ENCODE measurements around the gene NELL2. TPM values are rescaled to one million over a fixed set of nuclear protein-coding genes. Genes with fewer than 3 reads are reported as not detected.
"Not testable (repeated sequence)": the region's sequence is repeated elsewhere in the genome, so short reads cannot be mapped to it uniquely, and the experiment has no call there.

NELL2 gene
- total RNA-seq: 11.5 and 16.4 TPM in 2 replicates

DNA sequence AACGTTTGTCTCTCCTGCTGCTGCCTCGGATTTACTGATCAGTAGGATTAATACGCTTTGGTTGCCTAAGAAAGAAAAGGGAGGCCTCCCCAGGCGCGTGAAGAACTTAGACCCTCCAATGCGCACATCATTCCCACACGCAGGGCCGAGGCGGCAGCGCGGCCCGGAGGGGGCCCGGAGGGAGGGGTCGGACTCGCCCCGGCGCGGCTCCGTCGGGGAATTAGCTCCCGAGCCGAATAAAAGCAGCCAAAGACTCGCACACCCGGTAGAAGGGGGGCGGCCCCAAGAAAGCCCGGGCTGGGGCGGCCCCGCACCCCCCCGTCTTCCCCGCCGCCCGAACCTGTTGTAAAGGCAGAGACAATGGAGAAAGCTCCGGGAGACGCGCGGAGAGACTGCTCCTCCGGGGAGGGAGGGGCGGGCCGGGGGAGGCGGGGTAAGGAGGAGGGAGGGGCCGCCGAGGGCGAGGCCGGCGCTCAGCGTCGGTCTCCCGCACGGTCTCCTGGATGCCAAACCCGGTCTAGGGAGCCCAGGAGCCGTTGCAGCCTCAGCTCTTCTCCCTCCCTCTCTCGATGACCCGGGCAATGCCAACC, at the start of gene NELL2:
Gene NELL2 (minus strand): TSS at position 362 of the 590 bp plus-strand sequence. CDS start 446 bp downstream, outside the sequence.
- Mint-ChIP-seq H3K27me3 (ENCODE audit: insufficient read depth) (peaks cover 23% of the 10 kb centered on the region), H3K27ac (peak within 1 kb of the TSS; percentile 78), H3K4me1 (ENCODE audit: low read depth) (peaks cover 33% of the 10 kb centered on the region), H3K9me3 (peaks cover 5% of the 10 kb centered on the region), H3K4me3 (peak within 1 kb of the TSS; percentile 96), H3K36me3 (ENCODE audit: low read depth) (no peaks in the 10 kb centered on the region)
- intact Hi-C loops (cut with micrococcal nuclease): loop anchor here (1.0 to 2.0 kb wide), 3 partner anchors 18 to 55 kb away; no protein-coding TSS in a partner anchor
- DNase-seq (ENCODE audit: low spot score): peak; percentile 43

DNA sequence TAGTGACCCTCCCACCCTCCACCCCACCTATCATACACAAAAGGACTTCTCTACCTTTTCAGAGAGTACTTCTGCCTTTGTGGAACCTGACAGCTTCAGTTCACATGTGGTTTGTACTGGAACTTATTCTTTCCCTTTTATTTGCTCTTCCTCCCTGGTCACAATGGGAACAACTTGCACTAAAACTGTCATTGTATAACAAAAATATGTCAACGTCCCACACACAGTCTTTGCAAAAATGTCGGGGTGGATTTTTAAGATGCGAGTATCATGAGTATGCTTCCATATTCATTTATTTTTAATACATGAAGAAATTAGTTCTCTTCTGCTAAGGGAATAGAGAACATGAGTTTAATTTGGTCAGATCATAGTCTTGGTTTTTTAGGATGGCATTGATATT, 45.6 kb upstream of the NELL2 start:
- intact Hi-C loops (cut with micrococcal nuclease): no loop called here
- no peak overlapping the region for H3K27ac Mint-ChIP-seq
- no peaks in the 10 kb centered on the region for H3K9me3 Mint-ChIP-seq
- H3K4me3 Mint-ChIP-seq: no peak overlapping the region
- H3K27me3 Mint-ChIP-seq (ENCODE audit: insufficient read depth): peaks cover 2% of the 10 kb centered on the region
- DNase-seq (ENCODE audit: low spot score): no peak
- no peaks in the 10 kb centered on the region for H3K36me3 Mint-ChIP-seq (ENCODE audit: low read depth)
- H3K4me1 Mint-ChIP-seq (ENCODE audit: low read depth): no peaks in the 10 kb centered on the region

DNA sequence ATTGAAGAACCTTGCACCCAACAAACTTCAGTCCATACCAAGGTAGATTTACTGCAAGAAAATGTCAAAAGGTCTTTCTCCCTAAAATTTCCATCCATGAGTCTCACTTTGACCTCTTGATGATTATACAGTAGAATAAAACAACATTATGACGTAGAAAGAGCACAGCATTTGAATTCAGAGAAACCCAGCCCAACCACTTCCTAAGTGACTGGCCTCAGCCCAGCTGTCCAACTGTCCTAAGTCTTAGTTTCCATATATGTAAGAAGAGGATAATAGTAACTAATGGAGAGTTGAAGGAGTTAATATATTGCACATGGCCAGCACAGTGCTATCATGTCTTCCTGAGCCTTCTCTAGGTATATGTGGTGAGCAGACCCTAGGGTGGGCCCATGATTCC, 41.0 kb upstream of the NELL2 start:
- H3K9me3 Mint-ChIP-seq: no peaks in the 10 kb centered on the region
- no peak for DNase-seq (ENCODE audit: low spot score)
- H3K27me3 Mint-ChIP-seq (ENCODE audit: insufficient read depth): peaks cover 2% of the 10 kb centered on the region
- no peak overlapping the region for H3K27ac Mint-ChIP-seq
- H3K4me1 Mint-ChIP-seq (ENCODE audit: low read depth): no peaks in the 10 kb centered on the region
- intact Hi-C loops (cut with micrococcal nuclease): no loop called here
- no peak overlapping the region for H3K4me3 Mint-ChIP-seq
- no peaks in the 10 kb centered on the region for H3K36me3 Mint-ChIP-seq (ENCODE audit: low read depth)

DNA sequence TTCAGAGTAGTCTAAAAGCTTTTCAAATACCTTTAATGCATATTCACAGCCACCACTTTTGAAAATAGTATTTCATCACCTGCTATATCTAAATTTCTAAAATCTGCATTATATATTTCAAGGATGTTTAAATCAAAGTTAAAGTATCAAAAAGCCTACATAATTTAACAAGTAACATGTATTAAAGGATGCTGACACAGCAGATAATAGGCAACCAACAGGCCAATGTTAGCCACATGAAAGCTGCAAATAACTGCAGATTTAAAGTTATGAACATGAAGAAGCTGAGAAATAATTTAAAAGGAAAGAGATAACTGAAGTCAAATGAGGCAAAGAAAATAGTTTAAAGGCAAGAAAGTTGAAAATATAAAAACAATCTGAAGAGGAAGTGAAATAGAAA, 39.8 kb upstream of the NELL2 start:
- Mint-ChIP-seq H3K9me3 (no peaks in the 10 kb centered on the region), H3K4me1 (ENCODE audit: low read depth) (no peaks in the 10 kb centered on the region), H3K27me3 (ENCODE audit: insufficient read depth) (peaks cover 2% of the 10 kb centered on the region), H3K36me3 (ENCODE audit: low read depth) (no peaks in the 10 kb centered on the region), H3K27ac (no peak overlapping the region), H3K4me3 (no peak overlapping the region)
- intact Hi-C loops (cut with micrococcal nuclease): no loop called here
- no peak for DNase-seq (ENCODE audit: low spot score)

DNA sequence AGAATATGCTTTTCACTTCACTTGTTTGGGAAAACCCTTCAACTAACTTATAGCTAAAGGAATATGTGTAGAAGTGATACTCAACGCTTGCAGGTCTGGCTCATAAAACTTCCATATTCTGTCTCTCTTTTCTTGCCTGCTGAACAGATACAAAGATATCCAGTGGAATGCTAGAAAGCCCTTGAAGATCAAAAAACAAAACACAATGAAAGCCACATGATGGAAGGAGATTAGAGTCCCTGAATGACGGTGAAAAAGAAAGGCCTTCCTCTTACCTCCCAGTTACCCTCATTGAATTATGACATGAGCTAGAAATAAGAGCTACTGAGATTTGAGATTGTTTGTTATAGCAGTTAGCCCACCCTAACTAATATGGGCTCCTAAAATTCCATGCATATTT, 28.2 kb upstream of the NELL2 start:
- no peaks in the 10 kb centered on the region for H3K4me1 Mint-ChIP-seq (ENCODE audit: low read depth)
- H3K27me3 Mint-ChIP-seq (ENCODE audit: insufficient read depth): no peaks in the 10 kb centered on the region
- H3K36me3 Mint-ChIP-seq (ENCODE audit: low read depth): no peaks in the 10 kb centered on the region
- DNase-seq (ENCODE audit: low spot score): no peak
- H3K4me3 Mint-ChIP-seq: no peak overlapping the region
- H3K27ac Mint-ChIP-seq: no peak overlapping the region
- intact Hi-C loops (cut with micrococcal nuclease): no loop called here
- H3K9me3 Mint-ChIP-seq: no peaks in the 10 kb centered on the region

DNA sequence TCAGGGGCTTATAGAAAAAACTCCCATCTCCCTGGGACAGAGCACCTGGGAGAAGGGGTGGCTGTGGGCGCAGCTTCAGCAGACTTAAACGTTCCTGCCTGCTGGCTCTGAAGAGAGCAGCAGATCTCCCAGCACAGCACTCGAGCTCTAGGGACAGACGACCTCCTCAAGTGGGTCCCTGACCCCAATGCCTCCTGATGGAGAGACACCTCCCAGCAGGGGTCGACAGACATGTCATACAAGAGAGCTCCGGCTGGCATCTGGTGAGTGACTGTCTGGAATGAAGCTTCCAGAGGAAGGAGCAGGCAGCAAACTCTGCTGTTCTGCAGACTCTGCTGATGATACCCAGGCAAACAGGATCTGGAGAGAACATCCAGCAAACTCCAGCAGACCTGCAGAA, 22.0 kb upstream of the NELL2 start:
- intact Hi-C loops (cut with micrococcal nuclease); DNase-seq (ENCODE audit: low spot score); H3K27ac Mint-ChIP-seq; H3K9me3 Mint-ChIP-seq; H3K36me3 Mint-ChIP-seq (ENCODE audit: low read depth); H3K4me1 Mint-ChIP-seq (ENCODE audit: low read depth); H3K4me3 Mint-ChIP-seq; H3K27me3 Mint-ChIP-seq (ENCODE audit: insufficient read depth): not testable (repeated sequence)

DNA sequence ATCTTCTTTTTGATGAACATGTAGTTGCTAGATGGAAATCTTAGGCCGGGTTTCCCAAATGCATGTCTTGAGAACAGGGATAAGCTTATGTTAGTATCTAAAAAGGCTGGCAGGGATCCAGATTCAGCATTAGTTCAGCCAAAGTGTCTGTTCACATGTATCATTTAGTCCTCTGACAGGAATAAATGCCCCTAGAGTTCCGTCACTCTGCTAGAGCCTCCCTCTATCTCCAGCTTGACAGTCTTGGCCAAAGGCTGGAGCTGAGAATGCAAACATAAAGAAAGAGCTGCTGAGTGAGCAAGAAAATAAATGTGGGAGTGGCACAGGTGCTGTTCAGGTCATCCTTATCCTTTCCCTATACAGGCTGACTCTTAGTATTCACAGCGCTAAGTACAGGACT, 13.8 kb upstream of the NELL2 start:
- DNase-seq (ENCODE audit: low spot score): no peak
- H3K27ac Mint-ChIP-seq: no peak overlapping the region
- intact Hi-C loops (cut with micrococcal nuclease): no loop called here
- no peaks in the 10 kb centered on the region for H3K9me3 Mint-ChIP-seq
- H3K4me3 Mint-ChIP-seq: no peak overlapping the region
- H3K4me1 Mint-ChIP-seq (ENCODE audit: low read depth): no peaks in the 10 kb centered on the region
- peaks cover 5% of the 10 kb centered on the region for H3K27me3 Mint-ChIP-seq (ENCODE audit: insufficient read depth)
- no peaks in the 10 kb centered on the region for H3K36me3 Mint-ChIP-seq (ENCODE audit: low read depth)

DNA sequence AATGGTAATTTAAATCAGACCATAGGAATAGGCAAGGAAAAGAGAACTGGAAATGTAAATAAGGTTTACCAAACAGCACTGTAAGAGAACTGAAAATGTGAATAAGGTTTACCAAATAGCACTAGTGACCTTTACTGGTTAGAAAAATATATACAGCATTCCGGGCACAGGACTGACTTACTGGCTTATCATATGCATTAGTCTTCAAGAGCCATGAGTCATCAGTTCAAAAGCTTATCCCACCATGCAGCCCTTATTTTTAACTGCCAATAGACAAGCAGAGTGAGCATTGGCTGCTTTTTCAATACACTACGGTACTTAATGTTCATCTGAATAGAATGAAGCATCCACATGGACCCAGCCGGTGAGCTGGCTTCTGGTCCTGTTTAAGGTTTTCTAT, 13.0 kb upstream of the NELL2 start:
- H3K27me3 Mint-ChIP-seq (ENCODE audit: insufficient read depth): peaks cover 5% of the 10 kb centered on the region
- no peaks in the 10 kb centered on the region for H3K4me1 Mint-ChIP-seq (ENCODE audit: low read depth)
- no peaks in the 10 kb centered on the region for H3K9me3 Mint-ChIP-seq
- no peak for DNase-seq (ENCODE audit: low spot score)
- no peak overlapping the region for H3K27ac Mint-ChIP-seq
- intact Hi-C loops (cut with micrococcal nuclease): no loop called here
- no peak overlapping the region for H3K4me3 Mint-ChIP-seq
- no peaks in the 10 kb centered on the region for H3K36me3 Mint-ChIP-seq (ENCODE audit: low read depth)

DNA sequence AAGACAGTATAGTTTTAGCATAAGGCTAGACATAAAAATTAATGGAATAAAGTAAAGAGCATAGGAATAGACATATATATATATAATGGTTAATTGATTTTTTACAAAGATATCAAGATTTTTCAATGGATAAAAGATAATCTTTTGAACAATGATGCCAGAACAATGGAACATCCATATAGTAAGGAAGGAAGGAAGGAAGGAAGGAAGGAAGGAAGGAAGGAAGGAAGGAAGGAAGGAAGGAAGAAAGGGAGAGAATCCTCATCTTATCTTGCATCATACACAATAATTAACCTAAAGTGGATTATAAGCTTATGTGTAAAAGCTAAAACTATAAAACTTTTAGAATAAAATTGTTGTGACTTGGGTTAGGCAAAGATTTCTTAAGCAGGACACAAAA, 9.8 kb upstream of the NELL2 start:
- no peak overlapping the region for H3K4me3 Mint-ChIP-seq
- no peaks in the 10 kb centered on the region for H3K4me1 Mint-ChIP-seq (ENCODE audit: low read depth)
- H3K9me3 Mint-ChIP-seq: peaks cover 7% of the 10 kb centered on the region
- H3K36me3 Mint-ChIP-seq (ENCODE audit: low read depth): peaks cover 2% of the 10 kb centered on the region
- intact Hi-C loops (cut with micrococcal nuclease): no loop called here
- no peak for DNase-seq (ENCODE audit: low spot score)
- H3K27ac Mint-ChIP-seq: no peak overlapping the region
- peaks cover 5% of the 10 kb centered on the region for H3K27me3 Mint-ChIP-seq (ENCODE audit: insufficient read depth)

DNA sequence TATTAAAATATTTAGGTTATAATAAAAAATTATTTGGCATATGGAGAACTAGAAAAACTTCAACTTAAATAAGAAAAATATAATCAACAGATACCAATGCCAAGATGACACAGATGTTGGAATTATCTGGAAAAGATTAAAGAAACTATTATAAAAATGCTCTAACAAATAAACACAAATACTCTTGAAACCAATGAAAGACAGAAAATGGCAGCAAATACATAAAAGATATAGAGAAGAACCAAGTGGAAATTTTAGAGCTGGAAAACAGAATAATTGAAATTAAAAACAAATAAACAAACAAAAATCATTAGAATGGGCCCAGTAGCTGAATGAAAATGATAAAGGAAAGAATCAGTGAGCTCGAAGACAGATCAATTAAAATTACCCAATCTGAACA, 5.1 kb upstream of the NELL2 start:
- Mint-ChIP-seq H3K4me3 (no peak overlapping the region), H3K27me3 (ENCODE audit: insufficient read depth) (peaks cover 22% of the 10 kb centered on the region), H3K4me1 (ENCODE audit: low read depth) (peaks cover 9% of the 10 kb centered on the region), H3K9me3 (peaks cover 12% of the 10 kb centered on the region), H3K27ac (no peak overlapping the region), H3K36me3 (ENCODE audit: low read depth) (peaks cover 2% of the 10 kb centered on the region)
- intact Hi-C loops (cut with micrococcal nuclease): no loop called here
- DNase-seq (ENCODE audit: low spot score): no peak

DNA sequence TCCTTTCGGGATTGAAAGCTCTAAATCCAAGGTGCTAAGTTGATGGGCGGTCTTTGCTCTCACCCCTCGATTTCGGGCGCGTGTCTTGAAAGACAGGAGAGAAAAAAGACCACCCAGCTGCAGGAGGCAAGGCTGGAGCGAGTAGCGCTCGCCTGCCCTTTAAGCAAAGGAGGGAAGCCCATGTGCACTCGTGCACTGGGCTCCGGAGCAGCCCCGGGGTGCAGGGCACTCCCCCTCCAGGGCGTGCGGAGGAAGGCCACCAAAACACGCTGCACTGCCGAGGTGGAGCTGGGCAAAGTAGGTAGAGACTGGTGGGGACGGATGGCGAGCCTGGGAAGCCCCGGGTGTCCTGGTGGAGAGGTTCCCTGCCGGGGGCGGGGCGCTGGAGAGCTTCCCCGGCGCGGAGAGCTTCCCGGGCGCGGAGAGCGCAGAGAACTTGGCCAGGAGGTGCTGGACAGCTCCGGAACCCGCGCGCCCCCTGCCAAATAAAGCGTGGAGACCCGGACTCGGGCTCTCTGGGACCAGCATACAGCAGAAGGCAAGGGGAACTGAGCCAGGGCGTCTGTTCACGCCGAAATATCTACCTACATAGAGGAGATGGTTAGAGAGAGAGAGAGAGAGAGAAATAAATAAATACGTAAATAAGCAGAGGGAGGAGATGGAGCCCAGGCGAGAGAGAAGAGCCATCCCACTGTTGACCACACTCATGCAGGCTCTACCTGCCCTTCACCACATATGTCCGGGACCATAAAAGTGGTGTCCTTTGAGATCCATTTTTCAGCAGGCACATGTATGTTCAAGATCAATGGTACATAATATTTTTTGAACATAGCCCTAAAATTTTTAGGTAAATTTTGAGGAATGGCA, 662 bp upstream of the NELL2 start:
- intact Hi-C loops (cut with micrococcal nuclease): loop anchor here (1.0 kb wide), 2 partner anchors 18 to 28 kb away; no protein-coding TSS in a partner anchor
- peaks cover 28% of the 10 kb centered on the region for H3K4me1 Mint-ChIP-seq (ENCODE audit: low read depth)
- H3K4me3 Mint-ChIP-seq: peak overlapping the region; percentile 96

DNA sequence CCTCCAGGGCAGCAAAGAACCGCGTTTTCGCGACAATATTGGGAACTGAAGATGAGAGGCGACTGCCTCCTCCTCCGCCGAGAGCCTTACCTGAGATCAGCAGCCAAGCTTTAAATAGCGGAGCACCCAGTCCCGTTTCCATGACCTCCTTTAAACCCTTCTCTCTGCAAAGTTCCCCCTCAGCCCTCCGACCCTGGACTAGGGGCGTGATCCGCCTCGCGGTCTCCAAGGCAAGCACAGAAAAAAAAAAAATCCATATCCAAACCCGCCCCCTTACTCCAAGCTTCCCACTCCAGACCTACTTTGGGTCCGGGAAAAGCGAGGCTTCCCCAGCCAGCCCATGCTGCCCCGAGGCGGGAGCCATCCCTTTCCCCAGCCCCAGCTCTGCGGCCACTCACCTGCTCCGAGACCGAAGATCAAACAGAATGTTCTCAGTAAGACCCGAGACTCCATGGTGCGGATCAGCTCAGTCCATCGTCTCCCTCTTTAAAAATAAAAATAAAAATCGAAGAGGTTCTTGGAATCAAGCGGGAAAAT, 630 bp downstream of the NELL2 start:
- H3K4me3 Mint-ChIP-seq: peak overlapping the region; percentile 96
- intact Hi-C loops (cut with micrococcal nuclease): loop anchor here (2.0 kb wide), 1 partner anchor 55 kb away; no protein-coding TSS in a partner anchor
- peaks cover 4% of the 10 kb centered on the region for H3K36me3 Mint-ChIP-seq (ENCODE audit: low read depth)
- H3K4me1 Mint-ChIP-seq (ENCODE audit: low read depth): peaks cover 39% of the 10 kb centered on the region
- H3K27me3 Mint-ChIP-seq (ENCODE audit: insufficient read depth): peaks cover 23% of the 10 kb centered on the region
- peak overlapping the region; percentile 78 for H3K27ac Mint-ChIP-seq
- peaks cover 6% of the 10 kb centered on the region for H3K9me3 Mint-ChIP-seq
- DNase-seq (ENCODE audit: low spot score): no peak

More for the DNA sequence above, 662 bp upstream of the NELL2 start:
- peak; percentile 16 for DNase-seq (ENCODE audit: low spot score)
- Mint-ChIP-seq H3K27ac (no peak overlapping the region), H3K9me3 (peaks cover 12% of the 10 kb centered on the region), H3K36me3 (ENCODE audit: low read depth) (peaks cover 2% of the 10 kb centered on the region), H3K27me3 (ENCODE audit: insufficient read depth) (peaks cover 23% of the 10 kb centered on the region)

DNA sequence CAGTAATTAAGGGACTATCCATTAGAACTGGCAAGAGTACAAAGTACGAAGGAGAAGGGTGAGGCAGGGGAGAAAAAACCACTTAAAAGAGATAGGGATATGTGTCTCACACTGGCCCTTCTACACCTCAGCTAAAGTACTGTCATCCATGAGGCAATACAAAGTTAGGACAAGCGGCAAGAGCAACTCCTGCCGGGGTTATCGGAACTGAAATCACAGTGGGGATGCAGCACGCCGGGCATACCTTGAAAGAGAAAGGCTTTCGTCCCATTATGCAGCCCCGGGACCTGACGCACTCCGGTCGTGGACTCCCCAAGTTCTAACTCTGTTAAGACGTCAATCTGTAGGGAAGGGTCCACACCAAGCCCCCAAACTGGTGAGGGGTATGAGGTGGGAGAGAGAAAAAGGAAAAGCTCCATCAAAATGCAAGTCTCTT, 1.1 kb downstream of the NELL2 start:
- H3K4me3 Mint-ChIP-seq: peak overlapping the region; percentile 96
- H3K27ac Mint-ChIP-seq: peak overlapping the region; percentile 64
- peaks cover 44% of the 10 kb centered on the region for H3K4me1 Mint-ChIP-seq (ENCODE audit: low read depth)
- intact Hi-C loops (cut with micrococcal nuclease): loop anchor here (1.0 to 5.0 kb wide), 4 partner anchors 56 to 858 kb away; no protein-coding TSS in a partner anchor
- H3K36me3 Mint-ChIP-seq (ENCODE audit: low read depth): peaks cover 7% of the 10 kb centered on the region
- DNase-seq (ENCODE audit: low spot score): peak; percentile 16
- peaks cover 23% of the 10 kb centered on the region for H3K27me3 Mint-ChIP-seq (ENCODE audit: insufficient read depth)
- H3K9me3 Mint-ChIP-seq: peaks cover 11% of the 10 kb centered on the region
